DLD1 (cell line): ENCODE data around the gene OGDH.
"Not testable (repeated sequence)": the region's sequence is repeated elsewhere in the genome, so short reads cannot be mapped to it uniquely, and the experiment has no call there.

Source experiments
- in situ Hi-C: cut with HindIII; loops from 2 replicates; pipeline ENCODE4 v1.10.0; 2017; ENCODE audit warnings: low sequenced_read_pairs

The OGDH gene

DNA sequence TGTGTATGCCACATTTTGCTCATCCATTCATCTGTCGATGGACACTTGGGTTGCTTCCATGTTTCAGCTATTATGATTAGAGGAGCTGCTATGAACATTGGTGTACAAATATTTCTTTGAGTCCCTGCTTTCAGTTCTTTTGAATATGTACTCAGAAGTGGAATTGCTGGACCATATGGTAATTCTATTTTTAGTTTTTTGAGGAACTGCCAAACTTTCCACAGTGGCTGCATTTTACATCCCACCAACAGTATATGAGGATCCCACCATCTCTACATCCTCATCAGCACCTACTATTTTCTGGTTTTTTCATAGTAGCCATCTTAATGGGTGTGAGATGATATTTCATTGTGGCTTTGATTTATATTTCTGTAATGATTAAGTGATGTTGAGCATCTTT, 97.5 kb downstream of the OGDH start:
- in situ Hi-C loops: no loop called here

DNA sequence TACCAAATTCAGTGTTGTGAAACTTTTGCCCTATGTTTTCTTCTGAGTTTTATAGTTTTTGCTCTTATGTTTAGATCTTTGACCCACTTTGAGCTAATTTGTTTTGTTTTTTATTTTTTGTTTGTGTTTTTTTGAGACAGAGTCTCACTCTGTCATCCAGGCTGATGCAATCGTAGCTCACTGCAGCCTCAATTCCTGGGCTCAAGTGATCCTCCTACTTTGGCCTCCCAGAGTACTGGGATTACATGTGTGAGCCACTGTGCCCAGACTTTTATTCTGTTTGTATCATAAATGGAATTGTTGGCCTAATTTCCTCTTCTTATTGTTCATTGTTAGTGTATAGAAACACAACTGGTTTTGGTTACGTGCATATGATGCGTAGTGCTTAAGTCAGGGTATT, 99.0 kb downstream of the OGDH start:
- in situ Hi-C loops: no loop called here

DNA sequence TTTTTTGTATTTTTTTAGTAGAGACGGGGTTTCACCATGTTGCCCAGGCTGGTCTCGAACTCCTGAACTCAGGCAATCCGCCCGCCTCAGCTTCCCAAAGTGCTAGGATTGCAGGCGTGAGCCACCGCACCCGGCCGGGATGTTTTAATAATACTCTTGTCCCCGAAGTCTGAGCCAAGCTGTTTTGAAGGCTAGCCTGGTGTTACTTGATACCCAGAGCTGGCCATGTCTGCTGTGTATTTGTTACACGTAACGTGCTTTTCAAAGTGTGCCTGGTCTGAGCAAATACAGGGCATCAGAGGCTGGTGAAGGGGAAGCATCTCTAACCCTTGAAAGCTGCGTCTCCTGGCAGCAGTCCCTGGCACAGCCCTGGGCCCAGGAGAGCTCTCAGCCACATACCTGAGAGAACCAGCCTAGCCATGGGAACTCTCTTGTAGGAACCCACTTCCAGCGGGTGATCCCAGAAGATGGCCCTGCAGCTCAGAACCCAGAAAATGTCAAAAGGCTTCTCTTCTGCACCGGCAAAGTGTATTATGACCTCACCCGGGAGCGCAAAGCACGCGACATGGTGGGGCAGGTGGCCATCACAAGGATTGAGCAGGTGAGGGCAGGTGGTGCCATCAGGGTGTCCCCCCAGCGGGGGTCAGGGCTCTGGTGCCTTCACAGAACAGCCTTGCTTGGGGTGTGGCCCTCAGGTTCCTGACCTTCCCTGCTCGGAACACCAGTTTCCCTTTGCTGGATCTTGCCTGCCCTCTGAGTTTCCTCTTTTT, 100.5 kb downstream of the OGDH start:
- in situ Hi-C loops: no loop called here

DNA sequence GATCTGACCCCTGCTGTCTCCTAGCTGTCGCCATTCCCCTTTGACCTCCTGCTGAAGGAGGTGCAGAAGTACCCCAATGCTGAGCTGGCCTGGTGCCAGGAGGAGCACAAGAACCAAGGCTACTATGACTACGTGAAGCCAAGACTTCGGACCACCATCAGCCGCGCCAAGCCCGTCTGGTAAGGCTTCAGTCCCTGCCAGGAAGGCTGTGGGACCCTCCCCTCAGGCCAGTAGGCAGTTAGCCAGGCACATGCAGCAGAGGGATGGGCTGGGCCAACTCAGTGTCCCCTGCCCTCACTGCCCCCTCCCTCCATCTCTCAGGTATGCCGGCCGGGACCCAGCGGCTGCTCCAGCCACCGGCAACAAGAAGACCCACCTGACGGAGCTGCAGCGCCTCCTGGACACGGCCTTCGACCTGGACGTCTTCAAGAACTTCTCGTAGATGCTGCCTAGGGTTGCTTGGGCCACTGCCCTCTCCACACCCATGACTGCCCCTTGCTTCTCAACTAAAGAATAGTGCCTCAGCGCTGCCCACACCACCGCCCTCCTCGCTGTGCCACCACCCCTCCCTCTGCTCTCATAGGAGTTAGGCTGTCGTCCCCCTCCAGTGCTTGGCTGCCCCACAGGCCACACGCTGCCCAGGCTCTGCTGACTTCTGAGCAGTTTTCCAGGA, 101.3 kb downstream of the OGDH start:
- in situ Hi-C loops: no loop called here

DNA sequence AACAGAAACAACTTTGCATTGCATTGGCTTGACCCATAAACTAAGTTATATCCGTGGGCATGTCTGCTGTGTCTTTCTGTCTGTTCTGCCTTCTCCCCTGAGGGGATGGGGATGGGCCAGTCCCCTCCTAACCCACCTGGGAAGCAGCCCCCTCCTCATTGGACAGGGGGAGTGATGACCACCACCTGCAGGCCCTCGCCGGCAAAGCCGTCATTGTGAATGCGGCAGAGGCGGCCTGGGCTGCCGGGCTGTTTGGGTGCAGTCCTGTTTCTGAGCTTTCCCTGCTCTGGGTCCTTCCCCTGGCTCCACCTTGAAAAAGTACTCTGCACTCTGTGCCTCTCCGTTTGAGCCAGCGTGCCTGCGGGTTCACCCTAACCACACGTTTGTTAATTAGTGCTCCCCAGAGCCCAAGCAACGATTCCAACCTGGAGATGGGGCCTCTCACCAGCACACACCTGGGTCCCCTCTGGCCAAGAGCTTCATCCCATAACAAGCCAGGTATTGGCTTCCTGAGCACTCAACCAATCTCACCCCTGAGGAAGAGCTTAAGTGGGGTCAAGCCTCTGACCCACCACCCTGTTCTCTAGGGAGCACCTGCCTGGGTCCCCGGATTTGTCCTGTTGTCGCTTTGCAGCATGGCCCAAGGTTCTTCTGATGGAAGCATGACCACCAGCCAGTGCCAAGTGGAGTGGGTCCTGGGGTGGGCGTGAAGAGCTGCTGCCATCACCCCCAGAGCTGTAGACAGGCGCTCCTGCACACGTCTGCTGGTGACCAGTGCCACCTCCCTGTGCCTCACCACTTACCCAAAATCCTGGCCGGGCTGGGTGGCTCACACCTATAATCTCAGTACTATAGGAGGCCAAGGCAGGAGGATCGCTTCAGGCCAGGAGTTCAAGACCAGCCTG, 102.8 kb downstream of the OGDH start:
- in situ Hi-C loops: no loop called here

DNA sequence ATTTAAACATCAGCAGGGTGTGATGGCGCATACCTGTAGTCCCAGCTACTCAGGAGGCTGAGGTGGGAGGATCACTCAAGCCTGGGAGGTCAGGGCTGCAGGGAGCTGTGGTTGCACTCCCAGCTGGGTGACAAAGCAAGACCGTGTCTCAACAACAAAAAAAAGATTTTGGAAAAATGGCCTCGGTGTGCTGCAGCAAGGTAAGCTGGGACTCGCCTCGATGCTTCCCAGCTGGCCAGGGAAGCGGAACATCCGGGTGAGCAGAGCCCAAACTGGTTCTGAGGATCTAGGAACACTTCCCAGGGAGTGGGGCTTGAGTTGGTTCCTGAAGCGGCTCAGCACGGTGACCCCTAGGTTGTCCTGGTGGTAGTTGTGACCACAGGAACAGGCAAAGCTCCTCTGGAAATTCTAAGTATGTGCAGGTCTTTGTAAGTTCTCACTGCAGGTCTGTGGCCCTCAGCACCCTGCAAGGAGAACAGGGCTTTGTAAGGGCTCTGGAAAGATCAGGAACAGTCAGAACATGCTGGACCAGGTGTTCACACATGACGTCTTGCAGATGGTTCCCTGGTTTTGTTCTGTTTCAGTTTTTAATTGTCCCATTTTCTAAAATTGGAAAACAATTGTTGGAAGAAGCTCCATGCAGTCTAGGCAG, 103.6 kb downstream of the OGDH start:
- in situ Hi-C loops: no loop called here

DNA sequence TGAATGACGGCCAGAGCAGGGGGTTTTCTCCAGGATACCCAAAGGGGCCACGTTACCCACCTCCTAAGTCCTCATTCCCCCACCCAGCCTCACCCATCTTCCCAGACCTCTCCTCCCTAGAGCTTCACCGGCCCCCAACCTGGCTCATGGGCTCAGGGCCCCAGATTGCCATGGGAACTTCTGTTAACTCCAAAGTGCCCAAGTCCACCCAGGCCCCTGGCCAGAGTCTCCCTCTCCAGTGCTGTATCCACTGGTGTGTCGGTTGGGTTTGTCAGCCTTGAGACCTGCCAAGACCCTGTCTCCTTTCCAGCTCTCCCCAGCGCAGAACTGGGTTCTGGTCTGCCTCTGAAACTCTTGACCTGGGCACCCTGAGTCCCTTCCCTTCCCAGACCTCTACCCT, 105.1 kb downstream of the OGDH start:
- in situ Hi-C loops: no loop called here

DNA sequence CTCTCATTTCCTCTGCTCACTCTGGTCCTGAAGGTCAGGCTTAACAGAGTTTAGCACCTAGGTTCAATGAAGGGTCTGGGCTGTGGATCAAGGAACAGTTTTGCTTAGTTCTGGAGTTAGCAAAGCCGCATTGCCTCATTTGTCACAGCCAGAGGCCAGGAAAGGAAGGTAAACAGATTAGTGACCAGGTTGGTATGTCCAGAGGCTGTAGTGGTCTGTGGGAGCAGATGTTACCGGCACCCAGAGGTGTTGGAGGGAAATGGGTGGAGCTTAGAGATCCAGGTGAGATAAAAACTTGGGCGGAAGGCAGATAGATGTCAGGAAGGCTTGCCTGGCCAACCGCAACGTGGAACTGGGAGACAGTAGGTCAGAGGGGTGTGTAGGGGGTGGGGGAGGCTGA, 105.6 kb downstream of the OGDH start:
- in situ Hi-C loops: no loop called here

DNA sequence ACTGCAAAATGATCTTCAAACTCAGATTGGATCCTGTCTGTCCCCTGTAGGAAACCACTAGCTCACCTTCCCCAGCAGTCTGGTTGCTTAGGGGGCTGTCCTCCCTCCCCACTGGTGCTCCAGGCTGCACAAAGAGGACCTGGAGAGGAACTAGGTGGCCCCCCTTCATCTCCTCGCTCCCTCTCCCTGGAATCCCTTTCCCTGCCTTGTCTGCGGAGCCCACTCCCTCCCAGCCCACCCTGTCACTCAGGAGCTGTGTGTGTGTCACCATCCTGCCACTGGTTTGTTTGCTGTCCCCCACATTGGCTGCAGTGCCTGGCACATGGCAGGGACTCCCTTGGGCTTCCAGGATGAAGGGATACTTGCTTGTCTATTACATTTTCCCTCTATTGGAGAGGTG, 106.7 kb downstream of the OGDH start:
- in situ Hi-C loops: no loop called here

DNA sequence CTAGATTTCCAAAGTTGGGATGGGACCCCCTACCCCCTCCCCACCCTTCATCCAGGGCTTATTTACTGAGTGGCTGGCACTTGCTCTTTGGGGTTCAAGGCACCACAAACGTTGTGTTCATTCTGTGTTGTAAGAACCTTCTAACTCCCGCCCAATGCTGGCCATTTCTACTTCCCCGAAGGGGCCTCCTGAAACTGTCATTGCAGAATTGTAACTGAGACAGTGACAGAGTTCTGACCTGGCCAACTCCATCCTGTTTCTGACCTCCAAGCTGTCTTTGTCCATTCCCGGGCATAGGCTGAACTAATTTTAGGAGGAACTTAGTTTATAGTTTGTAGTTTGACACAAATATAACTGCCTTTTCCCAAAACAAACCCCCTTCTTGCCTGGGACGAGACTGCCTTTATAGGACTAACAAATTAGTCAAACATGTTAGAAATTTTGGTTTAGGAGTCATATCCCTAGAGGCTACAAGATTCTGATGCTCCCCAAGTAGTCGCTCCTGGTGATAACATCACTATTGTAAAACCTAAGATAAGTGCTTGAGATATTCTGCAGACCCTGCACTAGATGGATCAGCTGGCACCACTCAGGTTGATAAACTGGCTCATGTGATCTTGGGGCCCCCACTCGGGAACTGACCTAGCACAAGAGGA, 107.4 kb downstream of the OGDH start:
- in situ Hi-C loops: no loop called here

DNA sequence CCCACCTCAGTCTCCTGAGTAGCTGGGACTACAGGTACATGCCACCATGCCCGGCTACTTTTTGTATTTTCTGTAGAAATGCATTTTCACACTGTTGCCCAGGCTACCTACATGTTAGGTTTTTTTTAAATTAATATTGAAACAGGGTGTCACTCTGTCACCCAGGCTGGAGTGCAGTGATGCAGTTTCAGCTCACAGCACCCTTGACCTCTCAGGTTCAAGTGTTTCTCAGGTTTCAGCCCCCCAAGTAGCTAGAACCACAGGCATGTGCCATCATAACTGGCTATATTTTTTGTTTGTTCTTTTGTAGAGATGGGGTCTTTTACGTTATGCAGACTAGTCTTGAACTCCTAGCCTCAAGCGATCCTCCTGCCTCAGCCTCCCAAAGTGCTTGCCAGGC, 109.8 kb downstream of the OGDH start:
- in situ Hi-C loops: no loop called here

DNA sequence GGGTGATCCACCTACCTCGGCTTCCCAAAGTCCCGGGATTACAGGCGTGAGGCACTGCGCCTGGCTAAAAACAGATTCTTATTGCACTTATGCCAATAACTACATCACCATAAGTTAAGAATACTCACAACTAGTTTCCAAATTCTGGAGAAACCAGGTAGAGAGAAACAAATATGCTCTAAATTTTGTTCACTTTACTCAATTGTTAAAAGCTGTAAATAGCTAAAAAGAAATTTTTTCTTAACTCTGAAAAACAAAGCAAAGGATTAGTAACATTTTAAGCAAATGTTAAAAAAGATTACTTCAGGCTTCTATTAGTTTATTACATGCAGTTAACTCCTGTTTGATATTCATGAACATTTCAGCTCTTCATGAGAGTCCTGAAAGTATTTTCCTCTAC, 113.9 kb downstream of the OGDH start:
- in situ Hi-C loops: no loop called here

DNA sequence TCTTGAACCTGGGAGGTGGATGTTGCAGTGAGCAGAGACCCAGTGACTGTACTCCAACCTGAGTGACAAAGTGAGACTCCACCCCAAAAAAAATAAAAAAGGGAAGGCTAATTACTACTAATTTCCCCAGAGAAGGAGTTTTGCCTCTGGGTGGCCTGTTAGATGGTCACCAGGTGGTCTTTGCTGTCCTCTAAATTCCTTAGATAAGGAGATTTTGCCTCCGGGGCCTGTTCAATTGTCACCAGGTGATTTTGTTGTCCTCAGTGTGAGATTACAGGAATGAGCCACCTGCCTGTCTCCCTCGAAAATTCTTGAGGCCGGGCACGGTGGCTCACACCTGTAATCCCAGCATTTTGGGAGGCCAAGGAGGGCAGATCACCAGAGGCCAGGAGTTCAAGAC, 117.8 kb downstream of the OGDH start:
- in situ Hi-C loops: no loop called here

DNA sequence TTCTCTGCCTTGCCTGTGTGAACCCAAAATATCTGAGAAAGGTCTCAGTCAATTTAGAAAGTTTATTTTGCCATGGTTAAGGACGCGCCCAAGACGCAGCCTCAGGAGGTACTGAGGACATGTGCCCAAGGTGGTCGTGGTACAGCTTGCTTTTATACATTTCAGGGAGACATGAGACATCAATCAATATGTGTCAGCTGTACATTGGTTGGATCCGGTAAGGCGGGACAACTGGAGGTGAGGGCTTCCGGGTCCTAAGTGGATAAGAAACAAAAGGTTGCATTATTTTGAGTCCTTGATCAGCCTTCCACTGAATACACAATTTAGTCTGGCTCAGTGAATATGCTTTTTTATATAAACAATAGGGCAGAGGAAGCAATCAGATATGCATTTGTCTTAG, 119.8 kb downstream of the OGDH start:
- in situ Hi-C loops: not testable (repeated sequence)

DNA sequence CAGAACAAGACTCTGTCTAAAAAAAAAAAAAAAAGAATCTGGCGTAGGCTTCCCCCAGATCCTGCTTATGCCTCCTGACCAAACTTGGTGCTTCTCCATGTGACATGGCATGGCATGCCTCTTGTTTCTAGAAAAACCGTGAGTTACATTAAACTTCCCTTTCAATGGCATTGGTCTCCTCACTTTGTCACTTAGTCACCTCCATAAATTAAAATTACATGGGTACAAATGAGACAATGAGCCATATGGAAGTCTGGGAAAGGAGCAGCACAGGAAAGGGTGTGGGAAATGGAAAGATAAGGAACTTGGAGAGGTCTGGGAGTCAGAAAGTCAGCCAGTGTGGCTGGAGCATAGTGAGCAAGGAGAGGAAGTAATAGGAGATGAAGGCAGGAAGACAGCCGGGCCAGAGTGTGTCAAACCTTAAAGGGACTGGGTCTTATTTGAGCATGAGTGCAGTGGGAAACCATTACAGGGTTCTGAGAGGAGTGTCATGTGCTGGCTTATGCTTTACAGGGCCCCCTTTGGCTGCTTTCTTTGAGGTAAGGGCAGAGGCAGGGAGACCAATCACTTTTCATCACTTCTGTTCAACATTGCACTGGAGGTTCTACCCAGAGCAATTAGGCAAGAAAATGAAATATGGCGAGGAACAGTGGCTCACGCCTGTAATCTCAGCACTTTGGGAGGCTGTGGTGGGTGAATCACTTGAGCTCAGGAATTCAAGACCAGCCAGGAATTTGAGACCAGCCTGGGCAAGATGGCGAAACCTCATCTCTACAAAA, 120.9 kb downstream of the OGDH start:
- in situ Hi-C loops: no loop called here

DNA sequence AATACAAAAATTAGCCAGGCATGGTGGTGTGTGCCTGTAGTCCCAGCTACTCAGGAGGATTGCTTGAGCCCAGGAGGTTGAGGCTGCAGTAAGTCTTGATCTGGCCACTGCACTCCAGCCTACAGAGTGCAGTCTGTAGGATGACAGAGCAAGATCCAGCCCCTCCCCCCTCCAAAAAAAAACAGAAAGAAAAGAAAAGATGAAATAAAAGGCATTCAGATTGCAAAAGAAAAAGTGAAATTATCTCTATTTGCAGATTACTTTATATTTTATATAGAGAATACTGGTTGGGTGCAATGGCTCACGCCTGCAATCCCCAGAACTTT, 121.5 kb downstream of the OGDH start:
- in situ Hi-C loops: no loop called here

DNA sequence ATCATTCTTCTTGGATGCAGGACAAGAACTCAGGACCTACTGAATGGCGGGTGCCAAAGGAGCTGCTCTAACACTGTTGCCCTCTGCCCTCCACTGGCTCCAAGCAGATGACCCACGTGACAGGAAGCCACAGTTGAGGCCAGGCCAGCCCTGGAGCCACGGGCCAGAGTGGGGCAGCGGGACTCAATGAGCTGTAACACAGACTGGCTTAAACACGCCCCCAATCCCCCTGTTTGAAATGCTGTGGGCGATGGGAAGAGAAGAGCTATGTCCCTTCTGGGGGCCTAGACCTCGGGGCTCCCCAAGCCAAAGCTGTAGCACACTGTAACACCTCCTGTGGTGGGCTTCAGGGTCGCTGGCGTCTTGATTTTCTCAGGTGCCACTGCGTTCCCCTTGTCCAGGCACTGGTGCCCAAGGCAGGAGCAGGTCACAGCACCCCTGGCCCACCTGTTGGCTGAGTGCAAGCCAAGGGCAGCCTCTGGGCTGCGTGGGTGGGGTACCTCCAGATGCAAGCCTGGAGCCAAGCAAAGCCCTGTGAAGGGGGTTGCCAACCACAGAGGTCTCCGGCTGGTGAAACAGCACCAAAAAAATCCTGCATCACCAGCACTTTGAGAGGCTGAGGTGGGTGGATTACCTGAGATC, 123.6 kb downstream of the OGDH start:
- in situ Hi-C loops: no loop called here

DNA sequence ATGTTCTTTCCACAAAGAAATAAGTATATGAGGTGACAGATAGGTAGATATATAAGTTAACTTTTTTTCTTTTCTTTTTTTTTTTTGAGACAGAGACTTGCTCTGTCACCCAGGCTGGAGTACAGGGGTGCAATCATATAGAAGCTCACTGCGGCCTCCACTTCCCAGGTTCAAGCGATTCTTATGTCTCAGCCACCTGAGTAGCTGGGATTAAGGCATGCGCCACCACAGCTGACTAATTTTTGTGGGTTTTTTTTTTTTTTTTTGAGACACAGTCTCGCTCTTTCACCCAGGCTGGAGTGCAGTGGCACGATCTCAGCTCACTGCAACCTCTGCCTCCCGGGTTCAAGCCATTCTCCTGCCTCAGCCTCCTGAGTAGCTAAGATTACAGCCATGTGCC, 126.5 kb downstream of the OGDH start:
- in situ Hi-C loops: not testable (repeated sequence)

DNA sequence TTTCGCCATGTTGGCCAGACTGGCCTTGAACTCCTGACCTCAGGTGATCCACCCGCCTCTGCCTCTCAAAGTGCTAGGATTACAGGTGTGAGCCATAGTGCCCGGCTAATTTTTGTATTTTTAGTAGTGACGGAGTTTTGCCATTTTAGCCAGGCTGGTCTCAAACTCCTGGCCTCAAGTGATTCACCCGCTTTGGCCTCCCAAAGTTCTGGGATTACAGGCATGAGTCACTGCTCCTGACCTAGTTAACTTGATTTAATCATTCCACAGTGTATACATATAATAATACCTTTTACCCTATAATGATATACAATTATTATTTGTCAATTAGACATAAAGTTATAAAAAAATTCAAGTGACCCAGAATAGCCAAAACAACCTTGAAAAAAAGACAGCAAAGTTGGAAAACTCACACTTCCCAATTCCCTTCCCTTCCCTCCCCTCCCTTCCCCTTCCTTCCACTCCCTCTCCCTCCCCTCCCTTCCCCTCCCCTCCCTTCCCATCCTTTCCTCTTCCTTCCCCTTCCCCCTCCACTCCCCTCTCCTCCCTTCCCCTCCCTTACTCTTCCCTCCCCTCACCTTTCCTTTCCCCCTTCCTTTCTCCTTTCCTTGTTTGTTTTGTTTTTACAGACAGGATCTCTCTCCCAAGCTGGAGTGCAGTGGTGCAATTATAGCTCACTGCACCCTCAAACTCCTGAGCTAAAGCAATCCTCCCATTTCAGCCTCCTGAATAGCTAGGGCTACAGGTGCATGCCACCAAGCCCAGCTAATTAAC, 127.5 kb downstream of the OGDH start:
- in situ Hi-C loops: no loop called here
